Mammary epithelial cell (primary cell): Measurements from ENCODE around the gene STAMBP.

Experiments used
- CTCF ChIP-seq, 2 donors: IDR thresholded peaks in 1 of 2; conservative IDR thresholded peaks in 1 of 2; 2 replicates each; pipeline ENCODE4 v1.5.1; 2011 to 2012; ENCODE audit warnings: inconsistent platforms in 2 of 2, low read length in 2 of 2, mild to moderate bottlenecking in 2 of 2, control low read depth in 1 of 2, low read depth in 1 of 2; ENCODE audit not compliant: insufficient read depth in 1 of 2; ENCODE audit errors: extremely low read depth in 1 of 2
- EZH2 ChIP-seq: IDR thresholded peaks from 2 replicates; pipeline ENCODE4 v1.6.1; 2012; ENCODE audit warnings: low read length, inconsistent platforms, borderline replicate concordance

DNA sequence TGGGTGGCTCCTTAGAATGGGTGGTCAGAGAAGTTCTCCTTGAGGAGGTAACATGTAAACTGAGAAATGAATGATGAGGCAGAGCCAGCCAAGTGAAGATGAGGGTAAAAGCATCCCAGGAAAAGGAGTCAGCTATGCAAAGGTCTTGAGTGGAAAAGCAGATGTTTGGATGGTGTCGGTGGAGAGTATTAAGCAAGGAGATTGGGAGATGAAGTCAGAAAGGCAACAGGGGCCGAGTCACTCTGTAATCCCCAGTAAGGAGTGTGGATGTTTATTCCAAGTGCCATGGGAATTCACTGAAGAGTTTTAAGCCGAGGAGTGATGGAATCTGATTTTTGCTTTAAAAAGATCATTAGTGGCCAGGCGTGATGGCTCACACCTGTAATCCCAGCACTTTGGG is 3.4 kb upstream of the STAMBP start:
- TF ChIP-seq CTCF (conservative IDR thresholded peaks at IDR 0.05 in 1 of 2, IDR thresholded peaks at IDR 0.05 in 1 of 2; ENCODE audit: extremely low read depth in 1 of 2, insufficient read depth in 1 of 2, low read depth in 1 of 2, low read length in 2 of 2) (no peak), EZH2 (no peak)
